Peyer's patch (tissue), 4 donors: ENCODE data around the gene MX1.

ENCODE experiments used
- CTCF ChIP-seq, 6 experiments: fragments of 450-650 bp in 4 of 6; fragments of 200-600 bp in 2 of 6; sonication (generic) in 1 of 6; IDR thresholded peaks; one replicate each; pipeline ENCODE4 v1.5.1; 2017 to 2019; ENCODE audit warnings: antibody characterized with exemption in 6 of 6, mild to moderate bottlenecking in 3 of 6, moderate library complexity in 1 of 6
- POLR2A ChIP-seq, 2 donors: fragments of 450-650 bp; IDR thresholded peaks; one replicate each; pipeline ENCODE4 v1.5.1; 2017; ENCODE audit warnings: antibody characterized with exemption in 2 of 2, mild to moderate bottlenecking in 2 of 2, moderate library complexity in 2 of 2

GRCh38 chr21:41470054-41470453 lies 44.0 kb downstream of the MX1 start:
- no peak for TF ChIP-seq CTCF (IDR thresholded peaks at IDR 0.05)
- TF ChIP-seq POLR2A (IDR thresholded peaks at IDR 0.05), result no peak
